Measurements from ENCODE around the gene SCP2D1.

GRCh38 chr20:18795366-18795765 lies 18.2 kb upstream of the SCP2D1 start:
- no peak for TF ChIP-seq FOXJ3 (CRISPR knock-in tag; IDR thresholded peaks at IDR 0.05)
- no peak for TF ChIP-seq CTCF (IDR thresholded peaks at IDR 0.05)
- TF ChIP-seq YY1 (IDR thresholded peaks at IDR 0.05; ENCODE audit: low read depth) = no peak
- no peak for TF ChIP-seq RAD21 (IDR thresholded peaks at IDR 0.05; ENCODE audit: low read length)
- no peak for TF ChIP-seq MAX (IDR thresholded peaks at IDR 0.05; ENCODE audit: low read depth)
- TF ChIP-seq SMC3 (IDR thresholded peaks at IDR 0.05; ENCODE audit: low read depth, low read length) = no peak
- TF ChIP-seq EP300 (IDR thresholded peaks at IDR 0.05; ENCODE audit: borderline replicate concordance in 1 of 2, low read depth in 1 of 2, low read length in 1 of 2) = no peak
- TF ChIP-seq JUND (IDR thresholded peaks at IDR 0.05) = no peak
- no peak for TF ChIP-seq USF2 (IDR thresholded peaks at IDR 0.05; ENCODE audit: borderline replicate concordance, low read depth, low read length)
- TF ChIP-seq POLR2AphosphoS5 (IDR thresholded peaks at IDR 0.05; ENCODE audit: low read depth, low read length) = no peak
- no peak for TF ChIP-seq NFIC (IDR thresholded peaks at IDR 0.05; ENCODE audit: borderline replicate concordance)
- TF ChIP-seq IRF3 (IDR thresholded peaks at IDR 0.05; ENCODE audit: low read depth, low read length) = no peak
